K562 (cell line): Measurements from ENCODE around the gene ATP9B. TPM values are rescaled to one million over a fixed set of nuclear protein-coding genes. Genes with fewer than 3 reads are reported as not detected.

Experiments
- ATAC-seq: fragments of 200-7000 bp; cut with Tn5 transposase; 3 replicates; pipeline ENCODE4 v1.9.1; 2020; ENCODE audit warnings: moderate library complexity
- BruUV-seq: library from RNA; stranded (reverse); fragments of 400-500 nt; replicated peaks from 2 replicates; lab custom pipeline; 2021; lab: Mats Ljungman, UMichigan
- CTCF ChIA-PET: fragments of 300-600 bp; formaldehyde crosslinking; extraction: SDS; loops from one replicate; lab custom pipeline; 2021; ENCODE audit warnings: low intra/inter-chr PET ratio; lab: Yijun Ruan, JAX
- POLR2A ChIA-PET: fragments of 300-600, 350-650 bp; sonication (Branson Sonifier 250); formaldehyde crosslinking; extraction: SDS; loops from one replicate; lab custom pipeline; 2021; ENCODE audit warnings: antibody characterized with exemption, inconsistent platforms; lab: Yijun Ruan, JAX
- DNase-seq, 4 experiments: peaks; one replicate each; pipeline versions ENCODE4 v3.0.0 to v3.0.0-alpha.2; 2011 to 2018; ENCODE audit warnings: low spot score in 3 of 4, mixed read lengths in 3 of 4; ENCODE audit errors: extremely low read depth in 1 of 4
- FAIRE-seq: peaks from 2 replicates; lab custom pipeline; 2011; peaks lifted over from hg19 to GRCh38; lab: Jason Lieb, UNC
- H2AFZ ChIP-seq: 2 replicates; pipeline ENCODE4 v1.6.0; 2011; ENCODE audit warnings: low read depth, low read length, control low read depth, inconsistent platforms
- H3K27ac ChIP-seq: fragments of 200-600 bp; 3 replicates; pipeline ENCODE4 v1.8.0; 2011; ENCODE audit warnings: low read depth, mild to moderate bottlenecking, control low read depth, inconsistent platforms, low read length, moderate library complexity, mixed read lengths; ENCODE audit errors: extremely low read depth
- H3K27me3 ChIP-seq, 2 experiments: fragments of 300-600 bp in 1 of 2; 2 replicates in 1 of 2; 3 replicates in 1 of 2; pipeline versions ENCODE4 v1.6.0 to v1.8.0; 2011; ENCODE audit warnings: inconsistent platforms in 2 of 2, low read length in 2 of 2, mild to moderate bottlenecking in 1 of 2, mixed read lengths in 1 of 2, moderate library complexity in 1 of 2; ENCODE audit not compliant: control insufficient read depth in 2 of 2, insufficient read depth in 2 of 2
- H3K36me3 ChIP-seq: fragments of 300-600 bp; 3 replicates; pipeline ENCODE4 v1.8.0; 2011; ENCODE audit warnings: mild to moderate bottlenecking, low read length, inconsistent platforms; ENCODE audit not compliant: control insufficient read depth, insufficient read depth
- H3K4me1 ChIP-seq, 2 experiments: fragments of 200-600 bp in 1 of 2; replicated peaks in 1 of 2; 2 replicates in 1 of 2; 3 replicates in 1 of 2; pipeline versions ENCODE4 v1.5.1 to v1.8.0; 2011; ENCODE audit warnings: inconsistent platforms in 2 of 2, low read length in 2 of 2, mild to moderate bottlenecking in 1 of 2, mixed read lengths in 1 of 2, moderate library complexity in 1 of 2; ENCODE audit not compliant: control insufficient read depth in 2 of 2, insufficient read depth in 2 of 2
- H3K4me2 ChIP-seq: 2 replicates; pipeline ENCODE4 v1.6.1; 2011; ENCODE audit warnings: low read length, control low read depth, inconsistent platforms, mixed read lengths; ENCODE audit not compliant: insufficient read depth
- H3K4me3 ChIP-seq: fragments of 200-600 bp; sonication (generic), shearing (Covaris generic); 2 replicates; pipeline ENCODE4 v1.5.1; 2016; ENCODE audit warnings: control low read depth, inconsistent platforms
- H3K79me2 ChIP-seq: fragments of 200-600 bp; 3 replicates; pipeline ENCODE4 v1.8.0; 2011; ENCODE audit warnings: low read length, inconsistent platforms; ENCODE audit not compliant: control insufficient read depth, insufficient read depth
- H3K9ac ChIP-seq, 2 experiments: 2 replicates each; pipeline versions ENCODE4 v1.6.0 to v1.6.1; 2011; ENCODE audit warnings: low read depth in 2 of 2, low read length in 2 of 2, control low read depth in 1 of 2, inconsistent platforms in 1 of 2, mild to moderate bottlenecking in 1 of 2, mixed read lengths in 1 of 2; ENCODE audit not compliant: insufficient read depth in 1 of 2
- H3K9me1 ChIP-seq: one replicate; pipeline ENCODE4 v1.6.0; 2011; ENCODE audit warnings: inconsistent platforms, mild to moderate bottlenecking, low read length, moderate library complexity; ENCODE audit not compliant: control insufficient read depth, insufficient read depth
- H3K9me3 ChIP-seq: replicated peaks from 2 replicates; pipeline ENCODE4 v1.5.1; 2011; ENCODE audit warnings: low read depth, low read length, inconsistent platforms; ENCODE audit not compliant: control insufficient read depth, insufficient read depth
- H4K20me1 ChIP-seq: replicated peaks from 2 replicates; pipeline ENCODE4 v1.6.1; 2011; ENCODE audit warnings: low read length, inconsistent platforms, mixed read lengths; ENCODE audit not compliant: control insufficient read depth, insufficient read depth
- BCOR ChIP-seq: fragments of 450-650 bp; IDR thresholded peaks from 2 replicates; pipeline ENCODE4 v1.6.1; 2016
- CREM ChIP-seq: IDR thresholded peaks from 2 replicates; pipeline ENCODE4 v1.6.1; 2014; ENCODE audit warnings: antibody characterized with exemption, low read depth
- ESRRA ChIP-seq: fragments of 450-650 bp; IDR thresholded peaks from 2 replicates; pipeline ENCODE4 v1.6.1; 2014; ENCODE audit warnings: low read depth, mild to moderate bottlenecking, moderate library complexity, borderline replicate concordance
- FOXJ2 ChIP-seq: fragments of 200-800 bp; sonication (Bioruptor generic); IDR thresholded peaks from 2 replicates; pipeline ENCODE4 v1.6.1; 2016; ENCODE audit warnings: missing genetic modification characterization, missing compliant biosample characterization
- LCOR ChIP-seq: sonication (generic); formaldehyde crosslinking; IDR thresholded peaks from 2 replicates; pipeline ENCODE4 v1.8.0; 2022; ENCODE audit warnings: mild to moderate bottlenecking, missing genetic modification reagents
- MYNN ChIP-seq, 2 experiments: sonication (generic); formaldehyde crosslinking in 1 of 2; IDR thresholded peaks; 2 replicates each; pipeline versions ENCODE4 v1.5.0 to v1.6.1; 2016 to 2020; ENCODE audit warnings: antibody characterized with exemption in 1 of 2, missing genetic modification reagents in 1 of 2
- PHB ChIP-seq: fragments of 250-450 bp; sonication (Bioruptor Pico); IDR thresholded peaks from 2 replicates; pipeline ENCODE4 v1.5.0; 2021
- PURB ChIP-seq: sonication (generic); formaldehyde crosslinking; IDR thresholded peaks from 2 replicates; pipeline ENCODE4 v1.9.0; 2021; ENCODE audit warnings: low read depth, mild to moderate bottlenecking, missing genetic modification reagents
- RBM14 ChIP-seq: fragments of 200-400 bp; formaldehyde crosslinking; IDR thresholded peaks from 2 replicates; pipeline ENCODE4 v1.6.1; 2018; ENCODE audit warnings: low read depth, mild to moderate bottlenecking, low read length, moderate library complexity, borderline replicate concordance; ENCODE audit not compliant: insufficient read depth
- SETDB1 ChIP-seq: IDR thresholded peaks from one replicate; pipeline ENCODE4 v1.6.1; 2012; ENCODE audit warnings: low read length, control low read depth, inconsistent platforms
- SMAD1 ChIP-seq: fragments of 150-350 bp; IDR thresholded peaks from 2 replicates; pipeline ENCODE4 v1.6.1; 2014; ENCODE audit warnings: low read length, low read depth; ENCODE audit not compliant: partially characterized antibody
- TRIM28 ChIP-seq: fragments of 450-650 bp; IDR thresholded peaks from 2 replicates; pipeline ENCODE4 v1.6.1; 2017
- ZKSCAN8 ChIP-seq: fragments of 200-800 bp; sonication (Bioruptor generic); IDR thresholded peaks from 2 replicates; pipeline ENCODE4 v1.6.1; 2016; ENCODE audit warnings: missing genetic modification characterization, missing compliant biosample characterization
- ZNF212 ChIP-seq: fragments of 450-650 bp; formaldehyde crosslinking; IDR thresholded peaks from 2 replicates; pipeline ENCODE4 v1.4.0; 2020; ENCODE audit warnings: mild to moderate bottlenecking
- ZNF282 ChIP-seq: sonication (generic); formaldehyde crosslinking; IDR thresholded peaks from 2 replicates; pipeline ENCODE4 v1.8.1; 2023; ENCODE audit warnings: missing genetic modification reagents
- WGBS: fragments of 100-300 bp; shearing (Covaris generic); methylation state at CpG from one replicate; pipeline ENCODE4 v1.1.6; 2016; ENCODE audit warnings: low coverage, mixed read lengths; ENCODE audit not compliant: insufficient coverage; ENCODE audit errors: missing lambda C conversion rate; 5-methylcytosine and 5-hydroxymethylcytosine counted together
- in situ Hi-C: fragments of 300-500 bp; cut with MboI; formaldehyde crosslinking; loops from 4 replicates; pipeline ENCODE4 v1.15.0; 2018; ENCODE audit warnings: inconsistent platforms, mixed read lengths
- intact Hi-C: fragments of 100-400 bp; cut with micrococcal nuclease; formaldehyde crosslinking; loops from 2 replicates; pipeline ENCODE4 v1.14.2; 2022
- polyA plus RNA-seq, 8 experiments: library from polyadenylated mRNA; depleted of rRNA in 4 of 8; stranded (reverse) in 5 of 8; unstranded in 3 of 8; fragments of >200 nt; fragmentation: Nextera tagmentation in 2 of 8; fragmentation: Illumina TruSeq in 1 of 8; extraction: Ambion mirVana in 2 of 8; extraction: Trizol in 1 of 8; gene quantifications; 2 replicates each; pipeline versions ENCODE4 v1.2.1 to v1.2.3, GENCODE V29; 2011 to 2014; ENCODE audit warnings: inconsistent platforms in 1 of 8, missing spikeins in 1 of 8
- total RNA-seq, 7 experiments: library from RNA; depleted of rRNA in 6 of 7; stranded (reverse); fragments of >200 nt in 6 of 7; fragmentation: Illumina TruSeq in 2 of 7; extraction: Trizol in 2 of 7; gene quantifications; 2 replicates each; pipeline versions ENCODE4 v1.2.1 to v1.2.3, GENCODE V29; 2011 to 2021; ENCODE audit warnings: low replicate concordance in 1 of 7
- TF ChIP-seq, protein P1 (sequence below): fragments of 450-650 bp; IDR thresholded peaks from 2 replicates; pipeline ENCODE4 v1.6.1; 2016
- TF ChIP-seq, protein P2 (sequence below), 3 experiments: fragments of 200-800 bp in 1 of 3; sonication (Bioruptor generic) in 1 of 3; sonication (generic) in 1 of 3; formaldehyde crosslinking in 1 of 3; IDR thresholded peaks; 2 replicates each; pipeline versions ENCODE4 v1.6.1 to v1.8.0; 2016 to 2022; ENCODE audit warnings: mild to moderate bottlenecking in 2 of 3, missing compliant biosample characterization in 2 of 3, missing genetic modification characterization in 2 of 3, missing genetic modification reagents in 1 of 3
- TF ChIP-seq, protein P3 (sequence below): fragments of 450-650 bp; conservative IDR thresholded peaks from 2 replicates; pipeline ENCODE4 v1.6.1; 2016; ENCODE audit warnings: missing genetic modification characterization, low read depth, mild to moderate bottlenecking, missing compliant biosample characterization, moderate library complexity

Gene ATP9B
- total and polyA plus RNA-seq, 9 of the 15 experiments (the other 6 are each of a cell fraction or from before 2014, with no cell fraction given): 0.66 to 13.2 (median 7.9) TPM

DNA sequence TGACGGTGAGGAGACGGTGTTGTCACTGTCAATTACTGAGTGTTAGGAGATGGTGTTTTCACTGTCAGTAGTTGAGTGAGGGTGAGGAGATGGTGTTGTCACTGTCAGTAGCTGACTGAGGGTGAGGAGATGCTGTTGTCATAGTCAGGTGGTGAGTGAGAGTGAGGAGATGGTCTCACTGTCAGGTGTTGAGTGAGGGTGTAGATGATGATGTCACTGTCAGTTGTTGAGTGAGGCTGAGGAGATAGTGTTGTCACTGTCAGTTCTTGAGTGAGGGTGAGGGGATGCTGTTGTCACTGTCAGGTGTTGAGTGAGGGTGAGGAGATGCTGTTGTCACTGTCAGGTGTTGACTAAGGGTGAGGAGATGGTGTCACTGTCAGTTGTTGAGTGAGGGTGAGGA lies 3.4 kb upstream of the ATP9B start:
- Histone ChIP-seq H2AFZ (no peak overlapping the region), H3K4me2 (no peak overlapping the region), H4K20me1 (no peaks in the 10 kb centered on the region), H3K9me3 (peaks cover 6% of the 10 kb centered on the region), H3K9ac (no peak overlapping the region), H3K9me1 (no peaks in the 10 kb centered on the region), H3K27me3 (peaks cover 3 to 11% of the 10 kb centered on the region in 2 experiments; a peak in 2 of 5 replicates), H3K27ac (no peak overlapping the region), H3K36me3 (no peaks in the 10 kb centered on the region), H3K4me1 (peaks cover 0 to 8% of the 10 kb centered on the region in 2 experiments; a peak in 3 of 5 replicates), H3K4me3 (no peak overlapping the region), H3K79me2 (peaks cover 14% of the 10 kb centered on the region)
- WGBS: 0% methylated on average over 2 of the region's 2 CpGs
- in situ Hi-C loops: no loop called here
- TF ChIP-seq BCOR: no peak
- no peak for TF ChIP-seq ZNF212
- TF ChIP-seq FOXJ2 (tag): no peak
- TF ChIP-seq, protein P1, sequence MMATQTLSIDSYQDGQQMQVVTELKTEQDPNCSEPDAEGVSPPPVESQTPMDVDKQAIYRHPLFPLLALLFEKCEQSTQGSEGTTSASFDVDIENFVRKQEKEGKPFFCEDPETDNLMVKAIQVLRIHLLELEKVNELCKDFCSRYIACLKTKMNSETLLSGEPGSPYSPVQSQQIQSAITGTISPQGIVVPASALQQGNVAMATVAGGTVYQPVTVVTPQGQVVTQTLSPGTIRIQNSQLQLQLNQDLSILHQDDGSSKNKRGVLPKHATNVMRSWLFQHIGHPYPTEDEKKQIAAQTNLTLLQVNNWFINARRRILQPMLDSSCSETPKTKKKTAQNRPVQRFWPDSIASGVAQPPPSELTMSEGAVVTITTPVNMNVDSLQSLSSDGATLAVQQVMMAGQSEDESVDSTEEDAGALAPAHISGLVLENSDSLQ: no peak
- TF ChIP-seq ZKSCAN8 (CRISPR knock-in tag): no peak
- TF ChIP-seq MYNN (IDR thresholded peaks at IDR 0.05): no peak
- no peak for TF ChIP-seq MYNN (CRISPR knock-in tag; IDR thresholded peaks at IDR 0.05)
- no peak for TF ChIP-seq RBM14
- TF ChIP-seq SMAD1: no peak
- TF ChIP-seq, protein P2, sequence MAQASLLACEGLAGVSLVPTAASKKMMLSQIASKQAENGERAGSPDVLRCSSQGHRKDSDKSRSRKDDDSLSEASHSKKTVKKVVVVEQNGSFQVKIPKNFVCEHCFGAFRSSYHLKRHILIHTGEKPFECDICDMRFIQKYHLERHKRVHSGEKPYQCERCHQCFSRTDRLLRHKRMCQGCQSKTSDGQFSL (CRISPR knock-in tag; IDR thresholded peaks at IDR 0.05): no peak
- TF ChIP-seq, protein P2 (tag; IDR thresholded peaks at IDR 0.05): no peak
- no peak for TF ChIP-seq PURB
- TF ChIP-seq ESRRA: no peak
- no peak for TF ChIP-seq SETDB1
- TF ChIP-seq PHB (CRISPR knock-in tag): no peak
- TF ChIP-seq ZNF282 (CRISPR knock-in tag): no peak
- TF ChIP-seq TRIM28: no peak
- TF ChIP-seq CREM: no peak
- no peak for TF ChIP-seq LCOR (CRISPR knock-in tag)
- TF ChIP-seq, protein P3, sequence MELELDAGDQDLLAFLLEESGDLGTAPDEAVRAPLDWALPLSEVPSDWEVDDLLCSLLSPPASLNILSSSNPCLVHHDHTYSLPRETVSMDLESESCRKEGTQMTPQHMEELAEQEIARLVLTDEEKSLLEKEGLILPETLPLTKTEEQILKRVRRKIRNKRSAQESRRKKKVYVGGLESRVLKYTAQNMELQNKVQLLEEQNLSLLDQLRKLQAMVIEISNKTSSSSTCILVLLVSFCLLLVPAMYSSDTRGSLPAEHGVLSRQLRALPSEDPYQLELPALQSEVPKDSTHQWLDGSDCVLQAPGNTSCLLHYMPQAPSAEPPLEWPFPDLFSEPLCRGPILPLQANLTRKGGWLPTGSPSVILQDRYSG (tag): no peak
- ATAC-seq (no peak), FAIRE-seq (no peak), DNase-seq (no peak)
- BruUV-seq: no TSS peak
- intact Hi-C loops: no loop called here
- POLR2A ChIA-PET: no interaction called here
- CTCF ChIA-PET: no interaction called here
